Epithelial cell of proximal tubule (primary cell): Measurements from ENCODE around the gene ZNF718. TPM values are rescaled to one million over a fixed set of nuclear protein-coding genes. Genes with fewer than 3 reads are reported as not detected.
"Not testable (repeated sequence)": the region's sequence is repeated elsewhere in the genome, so short reads cannot be mapped to it uniquely, and the experiment has no call there.

ENCODE experiments used
- DNase-seq: peaks from one replicate; pipeline ENCODE4 v3.0.0-alpha.2; 2011; ENCODE audit warnings: low read depth
- H3K4me3 ChIP-seq: 2 replicates; pipeline ENCODE4 v1.5.1; 2011; ENCODE audit warnings: low read depth, mild to moderate bottlenecking, low read length
- total RNA-seq: library from RNA; depleted of rRNA; stranded (reverse); fragments of >200 nt; gene quantifications from 2 replicates; pipeline ENCODE4 v1.2.3, GENCODE V29; 2015
- TF ChIP-seq, protein P1 (sequence below): conservative IDR thresholded peaks from 2 replicates; pipeline ENCODE4 v1.5.1; 2012; ENCODE audit warnings: low read depth, mild to moderate bottlenecking, low read length

The ZNF718 gene
- total RNA-seq, 1 donor from 2014 or later, result 4.2 TPM

GRCh38 chr4:188091-188490 is 63.8 kb downstream of the ZNF718 start:
- no peak for DNase-seq
- no peak overlapping the region for H3K4me3 ChIP-seq
- TF ChIP-seq, protein P1, sequence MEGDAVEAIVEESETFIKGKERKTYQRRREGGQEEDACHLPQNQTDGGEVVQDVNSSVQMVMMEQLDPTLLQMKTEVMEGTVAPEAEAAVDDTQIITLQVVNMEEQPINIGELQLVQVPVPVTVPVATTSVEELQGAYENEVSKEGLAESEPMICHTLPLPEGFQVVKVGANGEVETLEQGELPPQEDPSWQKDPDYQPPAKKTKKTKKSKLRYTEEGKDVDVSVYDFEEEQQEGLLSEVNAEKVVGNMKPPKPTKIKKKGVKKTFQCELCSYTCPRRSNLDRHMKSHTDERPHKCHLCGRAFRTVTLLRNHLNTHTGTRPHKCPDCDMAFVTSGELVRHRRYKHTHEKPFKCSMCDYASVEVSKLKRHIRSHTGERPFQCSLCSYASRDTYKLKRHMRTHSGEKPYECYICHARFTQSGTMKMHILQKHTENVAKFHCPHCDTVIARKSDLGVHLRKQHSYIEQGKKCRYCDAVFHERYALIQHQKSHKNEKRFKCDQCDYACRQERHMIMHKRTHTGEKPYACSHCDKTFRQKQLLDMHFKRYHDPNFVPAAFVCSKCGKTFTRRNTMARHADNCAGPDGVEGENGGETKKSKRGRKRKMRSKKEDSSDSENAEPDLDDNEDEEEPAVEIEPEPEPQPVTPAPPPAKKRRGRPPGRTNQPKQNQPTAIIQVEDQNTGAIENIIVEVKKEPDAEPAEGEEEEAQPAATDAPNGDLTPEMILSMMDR, result no peak

DNA sequence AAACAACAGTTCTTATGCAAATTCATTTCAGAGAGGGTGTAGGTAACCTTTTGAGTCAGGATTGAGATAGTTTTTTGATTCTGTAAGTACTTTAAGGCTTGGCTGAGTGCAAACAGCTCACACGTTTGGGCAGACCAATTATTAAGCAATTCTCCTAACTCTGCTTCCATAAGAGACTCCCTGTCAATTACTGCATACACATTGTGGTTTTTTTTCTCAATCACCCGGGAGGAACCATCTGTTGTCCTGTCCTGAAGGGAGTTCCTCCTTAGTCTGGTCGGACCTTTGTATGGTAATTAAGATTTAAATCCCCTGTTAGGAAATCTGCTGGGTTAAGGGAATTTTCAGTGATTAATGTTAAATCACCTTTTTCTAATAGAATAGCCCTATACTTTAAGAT is 70.9 kb downstream of the ZNF718 start:
- H3K4me3 ChIP-seq, DNase-seq: not testable (repeated sequence)

DNA sequence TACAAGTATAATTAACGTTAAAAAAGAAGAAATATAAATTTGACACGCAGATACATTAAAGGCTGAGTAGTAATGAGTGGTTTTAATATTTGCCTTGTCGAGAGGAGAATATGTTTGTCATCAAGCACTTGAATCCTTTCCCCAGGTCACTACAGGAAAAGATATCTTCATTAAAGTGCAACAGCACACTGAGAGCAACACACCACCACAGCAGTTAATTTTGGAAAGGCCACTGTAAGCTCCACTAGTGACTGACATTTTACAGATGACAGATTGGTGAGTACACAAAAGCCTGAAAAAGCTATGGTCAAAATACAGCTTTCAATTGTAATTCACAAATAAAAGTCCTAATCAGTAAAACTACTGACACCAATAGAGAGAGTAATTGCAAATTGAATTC is 76.6 kb downstream of the ZNF718 start:
- H3K4me3 ChIP-seq, result no peak overlapping the region
- DNase-seq, result no peak
- TF ChIP-seq, protein P1, result no peak

- not testable (repeated sequence) for DNase-seq, H3K4me3 ChIP-seq
Observed at GRCh38 chr4:202822-203221, 78.5 kb downstream of the ZNF718 start.

DNA sequence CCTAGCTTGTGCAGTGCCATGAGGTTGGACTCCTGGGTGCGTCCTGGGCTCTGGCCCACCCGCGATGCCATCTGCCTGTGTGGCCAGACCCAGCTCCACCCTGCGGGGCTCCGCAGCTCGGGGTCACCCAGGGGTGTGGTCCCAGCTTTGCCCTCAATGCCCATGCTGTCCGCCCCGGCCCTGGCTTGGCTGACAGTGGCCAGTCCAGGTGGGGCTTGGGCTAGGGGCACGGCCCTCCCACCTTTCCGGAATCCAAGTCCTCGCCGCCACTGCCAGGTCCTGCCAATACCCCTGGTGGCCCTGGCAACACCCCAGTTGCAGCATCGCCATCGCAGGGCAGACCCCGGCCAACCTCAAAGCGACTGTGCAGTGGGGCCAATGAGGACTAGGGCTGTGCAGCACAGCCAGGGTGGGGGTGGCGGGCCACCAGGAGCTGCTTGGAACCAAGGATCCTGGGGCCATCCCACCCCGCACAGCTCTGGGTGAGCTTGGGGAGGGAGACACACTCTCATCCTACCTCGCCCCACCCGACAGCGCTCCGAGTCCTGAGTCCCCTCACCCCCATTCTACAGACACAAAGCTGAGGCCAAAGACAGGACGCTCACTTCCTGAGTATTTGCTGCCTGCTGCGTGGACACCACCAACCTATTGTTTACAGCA is 80.9 kb downstream of the ZNF718 start:
- no peak overlapping the region for H3K4me3 ChIP-seq
- TF ChIP-seq, protein P1, result no peak
- no peak for DNase-seq

DNA sequence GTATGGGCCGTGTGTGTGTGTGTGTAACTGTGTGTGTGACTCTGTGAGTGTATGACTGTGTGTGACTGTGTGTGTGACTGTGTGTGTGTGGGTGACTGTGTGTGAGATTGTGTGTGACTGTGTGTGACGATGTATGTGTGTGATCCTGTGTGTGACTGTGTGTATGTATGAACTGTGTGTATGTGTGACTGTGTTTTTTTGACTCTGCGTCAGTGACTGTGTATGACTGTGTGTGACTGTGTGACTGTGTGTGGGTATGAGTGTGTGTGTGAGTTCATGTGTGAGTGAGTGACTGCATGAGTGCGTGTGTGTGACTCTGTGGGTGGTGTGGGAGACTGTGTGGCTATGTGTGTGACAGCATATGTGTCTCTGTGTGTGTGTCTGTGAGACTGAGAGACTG is 81.8 kb downstream of the ZNF718 start:
- DNase-seq, result no peak
- TF ChIP-seq, protein P1, result no peak
- H3K4me3 ChIP-seq, result no peak overlapping the region

- not testable (repeated sequence) for H3K4me3 ChIP-seq, DNase-seq
Observed at GRCh38 chr4:208416-209096, 84.3 kb downstream of the ZNF718 start.

DNA sequence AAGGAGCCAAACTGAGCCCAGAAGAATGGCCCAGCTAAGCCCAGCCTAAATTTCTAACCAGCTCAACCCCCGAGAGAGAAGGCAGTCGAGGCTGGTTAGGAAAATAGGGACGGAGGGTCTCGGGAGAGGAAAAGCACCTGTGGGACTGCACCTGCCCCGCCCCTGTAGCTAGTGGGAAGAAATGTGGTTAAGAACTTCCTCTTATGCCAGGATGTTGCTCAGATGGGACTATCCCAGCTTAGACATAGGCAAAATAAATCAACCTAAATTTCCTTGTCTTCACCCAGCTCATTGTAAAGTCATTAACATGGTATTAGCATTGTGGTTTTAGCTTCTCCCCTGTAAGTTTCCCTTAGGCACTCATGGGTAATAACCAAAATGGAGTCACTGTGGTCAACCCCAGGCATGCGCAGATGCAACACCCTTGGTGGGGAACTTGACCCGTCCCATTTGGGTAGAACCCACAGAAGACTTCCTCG is 86.8 kb downstream of the ZNF718 start:
- DNase-seq, result no peak
- no peak overlapping the region for H3K4me3 ChIP-seq
- TF ChIP-seq, protein P1, result no peak
